Neuron (in vitro differentiated cells): Measurements from ENCODE around the gene GPR107.

ENCODE experiments used
- H2AFZ ChIP-seq: one replicate; pipeline ENCODE4 v1.6.1; 2013; ENCODE audit warnings: low read depth, mild to moderate bottlenecking, inconsistent platforms, low read length, moderate library complexity
- H3K27me3 ChIP-seq: one replicate; pipeline ENCODE4 v1.6.1; 2013; ENCODE audit warnings: low read length; ENCODE audit not compliant: insufficient read depth
- H3K36me3 ChIP-seq: one replicate; pipeline ENCODE4 v1.6.1; 2013; ENCODE audit warnings: low read length; ENCODE audit not compliant: insufficient read depth
- H3K4me1 ChIP-seq: one replicate; pipeline ENCODE4 v1.6.1; 2013; ENCODE audit warnings: low read length; ENCODE audit not compliant: insufficient read depth
- H3K4me3 ChIP-seq: 2 replicates; pipeline ENCODE4 v1.5.1; 2013; ENCODE audit warnings: mild to moderate bottlenecking, low read length, moderate library complexity
- H3K9me3 ChIP-seq: one replicate; pipeline ENCODE4 v1.6.1; 2013; ENCODE audit warnings: low read length

GPR107 gene

GRCh38 chr9:130128733-130129431 lies 75.2 kb downstream of the GPR107 start:
- H3K4me3 ChIP-seq, result no peak overlapping the region
- H3K27me3 ChIP-seq, result no peaks in the 10 kb centered on the region
- H3K9me3 ChIP-seq, result no peaks in the 10 kb centered on the region
- H3K4me1 ChIP-seq, result peaks cover 10% of the 10 kb centered on the region
- peaks cover 47% of the 10 kb centered on the region for H3K36me3 ChIP-seq
- H2AFZ ChIP-seq, result no peak overlapping the region

GRCh38 chr9:130129432-130130061 lies 75.8 kb downstream of the GPR107 start:
- Histone ChIP-seq H3K4me3 (no peak overlapping the region), H3K4me1 (peaks cover 10% of the 10 kb centered on the region), H3K9me3 (no peaks in the 10 kb centered on the region), H2AFZ (no peak overlapping the region), H3K27me3 (no peaks in the 10 kb centered on the region), H3K36me3 (peaks cover 45% of the 10 kb centered on the region)

- Histone ChIP-seq H3K9me3 (no peaks in the 10 kb centered on the region), H3K36me3 (peaks cover 48% of the 10 kb centered on the region), H3K4me1 (peaks cover 17% of the 10 kb centered on the region), H3K4me3 (no peak overlapping the region), H3K27me3 (no peaks in the 10 kb centered on the region), H2AFZ (no peak overlapping the region)
Observed at GRCh38 chr9:130132746-130133145, 79.0 kb downstream of the GPR107 start.

GRCh38 chr9:130137081-130137640 lies 83.5 kb downstream of the GPR107 start:
- no peak overlapping the region for H2AFZ ChIP-seq
- H3K36me3 ChIP-seq, result peaks cover 18% of the 10 kb centered on the region
- H3K9me3 ChIP-seq, result no peaks in the 10 kb centered on the region
- no peak overlapping the region for H3K4me3 ChIP-seq
- peaks cover 16% of the 10 kb centered on the region for H3K4me1 ChIP-seq
- no peaks in the 10 kb centered on the region for H3K27me3 ChIP-seq

GRCh38 chr9:130137641-130138081 lies 84.0 kb downstream of the GPR107 start:
- Histone ChIP-seq H3K4me3 (no peak overlapping the region), H3K27me3 (no peaks in the 10 kb centered on the region), H3K9me3 (no peaks in the 10 kb centered on the region), H3K36me3 (peaks cover 18% of the 10 kb centered on the region), H2AFZ (no peak overlapping the region), H3K4me1 (peaks cover 21% of the 10 kb centered on the region)

- Histone ChIP-seq H3K4me1 (peaks cover 26% of the 10 kb centered on the region), H2AFZ (no peak overlapping the region), H3K36me3 (peaks cover 15% of the 10 kb centered on the region), H3K27me3 (no peaks in the 10 kb centered on the region), H3K4me3 (no peak overlapping the region), H3K9me3 (no peaks in the 10 kb centered on the region)
Observed at GRCh38 chr9:130138171-130138653, 84.5 kb downstream of the GPR107 start.

- H3K27me3 ChIP-seq, result no peaks in the 10 kb centered on the region
- H3K36me3 ChIP-seq, result peaks cover 12% of the 10 kb centered on the region
- peaks cover 28% of the 10 kb centered on the region for H3K4me1 ChIP-seq
- H2AFZ ChIP-seq, result no peak overlapping the region
- no peak overlapping the region for H3K4me3 ChIP-seq
- H3K9me3 ChIP-seq, result no peaks in the 10 kb centered on the region
Observed at GRCh38 chr9:130138791-130139190, 85.1 kb downstream of the GPR107 start.

GRCh38 chr9:130139251-130139650 lies 85.5 kb downstream of the GPR107 start:
- Histone ChIP-seq H3K4me3 (no peak overlapping the region), H3K36me3 (peaks cover 12% of the 10 kb centered on the region), H2AFZ (no peak overlapping the region), H3K9me3 (no peaks in the 10 kb centered on the region), H3K27me3 (no peaks in the 10 kb centered on the region), H3K4me1 (peaks cover 31% of the 10 kb centered on the region)

GRCh38 chr9:130140706-130141105 lies 87.0 kb downstream of the GPR107 start:
- no peak overlapping the region for H3K4me3 ChIP-seq
- H3K4me1 ChIP-seq, result peaks cover 31% of the 10 kb centered on the region
- no peaks in the 10 kb centered on the region for H3K9me3 ChIP-seq
- H3K27me3 ChIP-seq, result no peaks in the 10 kb centered on the region
- H2AFZ ChIP-seq, result no peak overlapping the region
- peaks cover 5% of the 10 kb centered on the region for H3K36me3 ChIP-seq

GRCh38 chr9:130142056-130142455 lies 88.3 kb downstream of the GPR107 start:
- no peaks in the 10 kb centered on the region for H3K27me3 ChIP-seq
- H3K4me1 ChIP-seq, result peaks cover 30% of the 10 kb centered on the region
- H2AFZ ChIP-seq, result no peak overlapping the region
- no peak overlapping the region for H3K4me3 ChIP-seq
- no peaks in the 10 kb centered on the region for H3K36me3 ChIP-seq
- H3K9me3 ChIP-seq, result no peaks in the 10 kb centered on the region

GRCh38 chr9:130142641-130143040 lies 88.9 kb downstream of the GPR107 start:
- Histone ChIP-seq H3K27me3 (no peaks in the 10 kb centered on the region), H3K4me1 (peaks cover 24% of the 10 kb centered on the region), H3K36me3 (no peaks in the 10 kb centered on the region), H2AFZ (no peak overlapping the region), H3K4me3 (no peak overlapping the region), H3K9me3 (no peaks in the 10 kb centered on the region)

- Histone ChIP-seq H3K4me3 (no peak overlapping the region), H3K4me1 (peaks cover 18% of the 10 kb centered on the region), H3K27me3 (no peaks in the 10 kb centered on the region), H3K36me3 (no peaks in the 10 kb centered on the region), H3K9me3 (no peaks in the 10 kb centered on the region), H2AFZ (peak overlapping the region; percentile 4)
Observed at GRCh38 chr9:130143279-130143893, 89.7 kb downstream of the GPR107 start.

GRCh38 chr9:130143958-130144366 lies 90.3 kb downstream of the GPR107 start:
- Histone ChIP-seq H2AFZ (peak overlapping the region; percentile 4), H3K9me3 (no peaks in the 10 kb centered on the region), H3K4me1 (peaks cover 16% of the 10 kb centered on the region), H3K4me3 (no peak overlapping the region), H3K27me3 (no peaks in the 10 kb centered on the region), H3K36me3 (no peaks in the 10 kb centered on the region)
